ENCODE data around the gene EPS8L3.
"Not testable (repeated sequence)": the region's sequence is repeated elsewhere in the genome, so short reads cannot be mapped to it uniquely, and the experiment has no call there.

The EPS8L3 gene

GRCh38 chr1:109704173-109704572, 59.5 kb downstream of the EPS8L3 start:
- DNase-seq = no peak

GRCh38 chr1:109702940-109703339, 60.8 kb downstream of the EPS8L3 start:
- not testable (repeated sequence) for DNase-seq

Measured in midbrain (tissue), 1 donor.